ELF-1 (cell line): ENCODE results near the gene ITGA4.

Source experiments
- DNase-seq: peaks from one replicate; pipeline ENCODE4 v3.0.0-alpha.2; 2016; ENCODE audit warnings: low read depth, low spot score

The ITGA4 gene

DNA sequence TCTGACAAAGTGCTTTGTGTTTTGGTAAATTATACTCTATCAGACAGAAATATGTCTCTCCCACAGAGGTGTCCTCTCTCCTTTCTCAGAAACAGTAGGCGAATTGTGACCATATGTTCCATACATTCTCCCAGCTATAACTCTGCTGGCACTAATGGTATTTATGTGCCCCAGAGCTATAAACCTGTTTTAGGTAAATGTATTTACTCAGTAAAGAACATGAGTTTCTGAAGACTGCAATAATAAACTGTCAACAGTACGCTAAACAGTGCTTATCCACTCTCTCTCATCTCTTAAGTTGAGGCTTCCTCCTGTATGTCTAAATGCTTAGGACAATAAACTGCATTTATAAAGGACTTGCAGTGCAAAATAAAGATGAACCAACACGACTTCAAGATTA lies 58.5 kb downstream of the ITGA4 start:
- no peak for DNase-seq

DNA sequence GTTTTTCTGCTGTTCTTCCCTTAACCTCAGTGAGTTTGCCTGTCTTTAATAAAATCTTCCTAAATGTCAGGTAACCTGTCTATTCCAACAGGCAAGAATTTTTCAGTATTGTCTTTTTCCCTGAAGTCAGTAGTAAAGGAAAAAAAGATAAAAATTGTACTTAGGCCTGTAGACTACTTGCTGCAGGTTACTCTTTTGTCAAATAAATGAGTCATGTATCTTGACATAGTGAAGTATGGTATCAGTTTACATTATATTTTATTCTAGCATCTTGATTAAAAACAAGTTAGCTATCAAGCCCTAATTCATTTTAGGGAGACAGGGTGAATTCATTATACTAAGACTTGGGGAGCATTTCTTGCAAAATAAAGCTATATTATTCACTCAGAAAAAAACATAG lies 59.8 kb downstream of the ITGA4 start:
- DNase-seq: no peak

DNA sequence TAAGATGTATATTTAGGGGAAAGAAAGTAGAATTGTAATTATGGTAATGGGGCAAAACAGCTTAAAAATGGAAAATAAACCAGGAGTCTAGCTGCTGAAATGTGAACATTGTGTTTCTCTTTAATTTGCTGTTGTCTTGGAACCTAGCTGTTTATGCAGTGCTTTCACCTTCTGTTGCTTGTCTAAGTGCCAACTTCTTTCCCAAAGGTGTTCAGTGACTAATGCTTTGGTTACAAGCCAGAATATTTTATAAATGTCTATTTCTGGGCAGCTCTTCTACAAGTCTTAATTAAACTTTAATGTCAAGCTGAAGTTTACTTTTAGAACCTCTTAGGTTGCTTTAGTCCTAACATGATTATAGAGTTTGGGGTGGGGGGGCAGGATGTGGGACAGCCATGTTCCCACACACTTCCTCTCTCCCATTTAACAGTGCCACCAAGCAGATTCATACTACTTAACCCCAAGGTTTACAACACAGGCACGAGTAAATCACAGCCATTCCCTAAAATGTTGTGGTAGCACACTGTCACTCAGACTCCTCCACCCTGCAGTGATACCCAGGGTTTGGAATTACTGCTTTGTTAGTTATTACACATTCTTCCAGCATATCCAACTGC lies 60.6 kb downstream of the ITGA4 start:
- DNase-seq: no peak

DNA sequence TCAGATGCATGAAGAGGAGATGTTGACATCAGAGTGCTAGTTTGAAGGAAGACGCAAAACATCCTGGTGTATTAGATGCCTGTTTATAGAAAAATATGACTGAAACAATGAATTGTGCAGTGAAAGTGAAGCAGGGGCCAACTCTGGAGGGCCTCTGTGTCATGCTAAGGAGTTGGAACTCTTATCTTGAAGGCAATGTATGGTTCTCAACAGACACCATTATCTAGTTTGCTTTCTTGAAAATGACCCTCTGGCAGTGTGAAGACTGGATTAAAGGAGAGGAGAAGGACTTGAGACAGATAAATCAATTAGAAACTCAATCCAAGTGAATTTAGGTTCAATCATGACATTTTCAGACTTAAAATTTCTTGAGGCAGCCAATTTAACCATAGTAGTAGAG lies 63.1 kb downstream of the ITGA4 start:
- DNase-seq: no peak

DNA sequence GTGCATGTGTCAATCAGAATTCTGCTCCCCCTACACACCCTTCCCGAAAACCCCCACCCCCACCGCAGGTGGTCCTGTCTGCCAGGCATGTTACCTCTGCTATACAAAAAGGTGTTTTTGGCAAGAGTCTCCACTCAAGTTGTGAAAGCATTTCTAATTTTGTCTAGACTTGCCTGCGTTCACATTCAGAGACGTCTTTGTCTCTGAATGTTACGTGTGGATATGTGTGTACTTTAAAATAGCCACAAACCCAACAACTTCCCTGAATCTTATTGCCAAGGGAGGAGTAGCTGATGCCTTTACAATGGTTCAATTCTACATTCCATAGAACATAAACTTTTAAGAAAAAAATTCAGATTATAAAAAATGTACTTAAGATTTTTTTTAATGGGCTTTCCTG lies 66.6 kb downstream of the ITGA4 start:
- no peak for DNase-seq

DNA sequence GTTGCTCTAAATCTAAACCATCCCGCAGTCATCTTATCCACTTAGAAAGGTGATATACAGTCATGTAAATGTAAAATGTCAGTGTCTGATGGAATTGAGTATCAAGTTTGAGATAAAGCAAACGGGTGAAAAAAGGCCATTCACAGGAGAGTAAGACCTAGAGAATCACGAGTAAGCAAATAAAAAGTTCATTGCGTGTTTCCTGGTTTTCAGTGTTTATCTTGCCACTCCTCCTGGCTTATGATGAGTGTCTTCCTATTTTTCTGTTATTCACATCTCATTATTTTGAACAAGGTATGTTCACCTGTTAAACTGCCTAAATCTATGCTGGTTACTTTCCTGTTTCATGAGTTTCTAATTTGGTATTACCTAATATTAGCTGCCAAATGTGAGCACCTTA lies 68.8 kb downstream of the ITGA4 start:
- no peak for DNase-seq

DNA sequence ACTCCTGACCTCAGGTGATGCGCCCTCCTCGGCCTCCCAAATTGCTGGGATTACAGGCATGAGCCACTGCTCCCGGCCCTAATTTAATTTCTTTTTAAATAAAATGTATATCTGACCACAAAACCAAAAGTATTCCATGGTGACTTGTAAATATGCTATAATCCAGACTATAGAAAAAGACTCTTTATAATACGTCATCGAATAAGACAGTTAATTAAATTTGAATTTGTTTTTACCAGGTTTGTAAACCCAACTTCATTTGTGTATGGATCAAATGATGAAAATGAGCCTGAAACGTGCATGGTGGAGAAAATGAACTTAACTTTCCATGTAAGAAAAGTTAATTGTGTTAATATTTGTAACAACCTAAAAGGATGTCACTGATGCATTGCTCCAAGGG lies 69.9 kb downstream of the ITGA4 start:
- DNase-seq: no peak

DNA sequence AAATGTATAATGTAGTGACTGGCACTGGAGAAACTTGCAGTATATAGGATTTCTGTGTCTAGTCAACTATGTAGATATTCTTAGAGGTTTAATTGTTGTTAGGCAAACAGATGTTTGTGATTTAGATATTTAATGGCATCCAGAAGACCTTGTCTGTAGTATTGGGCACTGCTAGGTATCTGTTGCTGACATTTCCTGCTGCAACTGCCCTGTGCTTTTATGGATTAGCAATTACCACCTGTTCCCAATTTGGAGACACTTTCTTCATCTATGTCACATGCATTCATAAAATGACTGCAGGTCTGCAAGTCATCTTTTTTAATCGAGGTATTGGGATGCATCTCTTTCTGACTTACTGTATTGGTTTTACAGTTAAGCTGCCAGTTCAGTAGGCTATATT lies 71.3 kb downstream of the ITGA4 start:
- DNase-seq: no peak

DNA sequence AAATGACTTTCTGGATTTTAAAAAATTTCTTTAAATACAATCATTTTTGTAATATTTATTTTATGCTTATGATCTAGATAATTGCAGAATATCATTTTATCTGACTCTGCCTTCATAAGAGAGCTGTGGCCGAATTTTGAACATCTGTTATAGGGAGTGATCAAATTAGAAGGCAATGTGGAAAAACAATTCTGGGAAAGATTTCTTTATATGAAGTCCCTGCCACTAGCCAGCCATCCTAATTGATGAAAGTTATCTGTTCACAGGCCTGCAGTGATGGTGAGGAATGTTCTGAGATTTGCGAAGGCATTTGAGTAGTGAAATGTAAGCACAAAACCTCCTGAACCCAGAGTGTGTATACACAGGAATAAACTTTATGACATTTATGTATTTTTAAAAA lies 79.5 kb downstream of the ITGA4 start:
- DNase-seq: no peak

DNA sequence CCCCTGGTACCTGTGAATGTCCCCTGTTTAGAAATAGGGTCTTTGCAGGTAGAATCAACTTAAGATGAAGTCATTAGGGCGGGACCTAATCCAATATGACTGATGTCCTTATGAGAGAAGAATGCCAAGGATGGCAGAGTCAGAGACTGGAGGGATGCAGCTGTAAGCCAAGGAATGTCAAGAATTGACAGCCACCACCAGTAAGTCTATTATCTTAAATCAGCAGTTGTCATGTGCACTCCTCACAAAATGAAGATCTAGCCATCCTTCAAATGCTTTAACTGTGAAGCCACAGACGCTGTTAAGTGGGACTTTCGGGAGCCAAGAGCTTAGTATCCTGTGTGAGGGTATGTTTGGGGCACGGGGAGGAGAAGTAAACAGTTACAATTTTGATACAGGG lies 83.2 kb downstream of the ITGA4 start:
- DNase-seq: no peak

DNA sequence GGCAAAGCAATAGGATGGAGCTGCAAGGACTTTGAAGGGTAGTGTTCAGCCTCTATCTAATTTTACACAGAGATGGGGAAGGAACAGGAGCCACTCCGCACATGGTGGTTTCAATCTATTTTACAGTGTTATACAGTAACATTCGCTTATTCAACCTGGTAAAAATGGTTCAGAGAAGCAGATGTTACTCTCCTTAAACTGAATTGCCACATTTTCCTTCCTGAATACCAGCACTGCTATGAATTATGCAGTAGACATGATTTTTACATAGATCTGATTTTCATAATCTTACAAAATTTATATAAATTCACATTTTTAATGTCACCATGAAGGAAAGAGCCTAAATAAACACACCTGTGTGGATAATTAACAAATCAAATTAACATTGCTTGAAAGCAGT lies 85.0 kb downstream of the ITGA4 start:
- DNase-seq: no peak

DNA sequence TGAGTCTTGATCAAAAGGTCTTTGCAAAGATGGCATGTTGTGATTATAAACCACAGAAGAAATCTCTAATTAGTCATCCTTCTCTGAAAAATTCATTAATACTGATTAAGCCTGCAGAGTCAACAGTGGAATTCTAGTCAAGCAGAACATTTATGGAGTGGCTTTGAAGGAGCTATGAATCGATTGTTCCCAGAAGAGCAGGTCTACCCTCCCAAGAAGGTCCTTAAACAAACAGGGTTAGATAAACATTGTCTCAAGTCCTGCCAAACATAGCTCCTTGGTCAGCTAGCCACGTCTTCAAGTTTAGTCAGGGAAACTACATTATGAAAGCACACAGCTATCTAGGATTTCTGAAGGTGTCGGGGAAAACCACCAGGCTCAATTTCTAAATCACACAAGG lies 88.9 kb downstream of the ITGA4 start:
- DNase-seq: no peak

DNA sequence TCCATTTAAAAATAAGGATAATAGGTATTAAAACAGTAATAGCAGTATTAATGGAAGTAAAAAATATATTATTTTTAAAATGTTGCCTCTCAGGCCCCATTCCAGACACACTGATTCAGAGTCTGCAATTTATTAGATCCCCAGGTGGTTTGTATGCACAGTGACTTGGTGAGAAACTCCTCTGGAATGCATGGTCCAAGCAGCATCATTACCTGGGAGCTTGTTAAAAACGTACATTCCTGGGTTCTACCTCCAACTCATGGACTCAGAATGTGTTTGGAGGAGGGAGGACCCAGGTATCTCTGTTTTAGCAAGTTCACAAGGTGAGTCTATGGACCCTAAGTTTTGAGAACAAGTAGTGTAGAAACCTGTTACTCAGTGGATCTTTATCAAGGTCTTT lies 95.6 kb downstream of the ITGA4 start:
- DNase-seq: no peak

DNA sequence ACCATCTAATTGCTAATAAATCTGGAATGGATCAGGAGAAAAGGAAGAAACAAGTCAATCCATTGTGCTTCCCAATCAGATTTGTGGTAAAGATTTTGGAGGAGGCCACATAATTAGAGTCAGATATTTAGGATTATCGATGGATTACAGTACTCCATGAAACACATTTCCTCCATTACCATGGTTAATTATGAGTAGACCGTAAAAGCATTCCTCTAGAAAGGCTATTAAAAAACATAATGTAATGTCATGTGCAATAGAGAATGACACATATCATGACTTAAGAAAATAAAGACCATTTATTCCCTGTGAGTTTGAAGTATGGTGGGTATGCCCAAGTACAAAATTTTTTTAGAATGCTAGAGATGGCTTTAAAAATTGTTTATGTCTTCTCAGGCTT lies 96.1 kb downstream of the ITGA4 start:
- no peak for DNase-seq

DNA sequence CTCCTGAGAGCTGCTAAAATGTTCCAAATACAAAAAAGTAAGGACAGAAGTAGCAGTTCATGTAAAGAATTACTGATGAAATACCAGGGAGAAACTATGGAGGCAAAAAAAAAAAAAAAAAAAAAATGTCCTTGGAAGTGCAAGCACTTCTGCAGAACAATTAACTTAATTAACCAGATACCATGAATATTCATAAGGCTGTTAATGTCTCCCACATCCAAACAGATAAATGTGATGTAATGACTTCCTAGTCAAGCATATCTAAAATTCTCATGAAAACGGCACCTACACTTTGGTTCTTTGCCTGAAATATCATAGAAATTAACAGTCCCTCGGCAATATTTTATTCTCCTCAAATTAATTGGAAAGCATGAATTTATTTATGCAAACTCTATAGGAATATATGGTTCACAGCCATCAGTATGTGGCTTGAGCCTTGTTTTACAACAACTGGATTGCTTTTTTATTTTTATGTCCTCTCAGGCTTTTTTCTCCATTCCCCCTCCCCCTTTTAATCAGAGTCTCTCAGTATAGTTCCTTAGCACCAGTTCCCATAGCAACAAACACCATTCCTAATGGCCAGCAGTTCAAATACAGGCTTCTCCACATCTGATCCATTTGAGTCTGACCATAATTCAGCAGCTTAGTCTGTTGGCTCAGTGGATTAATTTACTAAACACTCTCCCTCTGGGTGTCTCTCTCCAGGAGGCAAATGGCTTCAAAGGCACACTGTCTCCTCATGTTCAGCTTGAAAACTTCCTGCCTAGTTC lies 97.1 kb downstream of the ITGA4 start:
- no peak for DNase-seq

DNA sequence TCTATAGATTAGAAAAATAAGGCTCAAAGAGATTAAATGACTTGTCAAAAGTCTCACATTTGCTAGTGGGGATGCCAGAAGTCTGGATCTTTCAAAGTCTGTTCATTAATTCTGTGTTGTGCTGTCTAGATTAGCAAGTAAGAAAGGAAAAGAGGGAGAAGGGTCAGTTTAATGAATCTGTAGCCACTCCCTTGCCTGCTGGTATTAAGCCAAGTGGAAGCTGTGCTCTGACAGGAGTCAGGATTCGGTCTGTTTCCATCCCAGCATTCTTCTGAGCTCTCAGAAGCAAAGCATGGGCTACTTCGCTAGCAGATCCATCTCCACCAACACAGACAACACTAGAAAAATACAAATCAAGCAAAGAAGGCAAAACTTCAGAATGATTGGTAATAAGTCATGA lies 101.2 kb downstream of the ITGA4 start:
- DNase-seq: no peak

DNA sequence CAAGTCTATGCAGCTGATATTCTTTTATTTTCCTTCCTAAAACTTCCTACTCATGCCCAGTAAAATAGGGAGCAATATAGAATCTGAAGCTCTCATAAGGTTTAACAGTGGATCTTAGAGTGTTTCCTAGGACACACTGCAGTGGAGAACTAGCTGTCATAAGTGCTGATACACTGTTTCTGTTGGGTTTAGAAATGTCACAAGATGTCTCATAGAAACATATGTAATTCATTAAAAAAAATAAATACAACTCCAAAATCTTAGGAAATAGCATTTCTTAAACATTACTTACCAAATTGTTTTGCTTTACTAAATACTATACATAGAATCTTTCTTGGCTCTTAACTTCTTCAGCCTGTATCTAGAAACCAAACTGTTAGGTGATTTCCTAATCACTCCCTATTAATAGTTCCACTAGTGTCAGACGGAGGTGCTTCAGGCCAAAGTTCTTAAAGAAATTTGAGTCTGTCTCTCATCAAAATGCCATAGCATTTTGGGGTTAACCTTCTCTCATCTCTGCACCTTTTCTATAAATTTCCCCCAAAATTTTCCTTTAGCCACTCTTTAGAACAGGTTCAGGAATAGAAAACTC lies 106.0 kb downstream of the ITGA4 start:
- DNase-seq: no peak

DNA sequence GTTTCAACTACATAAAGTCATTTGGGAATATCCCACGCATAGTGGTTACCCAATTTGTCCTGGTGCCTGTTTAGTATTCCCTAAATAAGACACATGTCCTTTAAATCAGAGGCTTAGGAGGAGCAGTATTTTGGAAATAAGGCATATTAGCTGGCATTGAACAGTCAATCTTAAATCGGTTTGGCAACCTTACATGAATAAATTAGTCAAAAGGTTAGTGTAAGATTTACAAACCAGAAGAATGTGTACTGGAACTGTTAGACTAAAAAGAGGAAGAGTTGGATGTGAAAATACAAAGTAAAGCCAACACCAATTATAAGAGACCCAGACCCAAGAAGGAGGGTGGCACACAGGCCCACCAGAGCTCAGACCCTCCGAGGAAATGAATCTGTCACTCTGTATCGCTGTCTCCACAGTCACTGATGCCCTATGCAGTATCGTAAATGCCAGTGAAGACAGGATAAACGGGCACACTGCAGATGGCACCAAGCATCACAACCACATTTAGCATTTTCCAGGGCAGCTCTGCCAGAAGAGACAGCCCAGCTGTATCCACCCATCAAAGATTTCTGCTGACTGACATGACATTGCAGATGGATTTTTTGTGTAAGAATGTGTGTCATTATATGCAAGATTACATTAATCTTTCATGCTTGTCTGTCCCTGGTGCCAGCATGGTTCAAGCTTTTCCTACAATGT lies 109.3 kb downstream of the ITGA4 start:
- DNase-seq: no peak

DNA sequence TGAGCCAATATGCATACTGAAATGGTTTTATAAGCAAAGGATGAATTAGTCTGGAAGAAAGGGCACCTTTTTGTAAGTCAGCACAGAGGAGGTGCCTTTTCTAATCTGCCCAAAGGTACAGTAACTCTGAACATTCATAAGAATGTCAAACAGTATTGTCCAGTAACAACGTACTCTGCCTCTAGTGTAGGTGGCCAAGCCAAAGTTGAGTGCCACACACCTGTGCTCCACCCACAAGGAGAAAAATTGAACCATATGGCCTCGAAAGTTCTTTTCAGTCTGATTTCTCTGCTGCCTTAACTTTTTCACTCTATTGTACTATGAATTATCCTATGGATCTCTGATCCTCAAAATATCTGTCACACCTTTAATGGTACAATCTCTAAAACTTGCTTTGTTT lies 112.9 kb downstream of the ITGA4 start:
- no peak for DNase-seq

DNA sequence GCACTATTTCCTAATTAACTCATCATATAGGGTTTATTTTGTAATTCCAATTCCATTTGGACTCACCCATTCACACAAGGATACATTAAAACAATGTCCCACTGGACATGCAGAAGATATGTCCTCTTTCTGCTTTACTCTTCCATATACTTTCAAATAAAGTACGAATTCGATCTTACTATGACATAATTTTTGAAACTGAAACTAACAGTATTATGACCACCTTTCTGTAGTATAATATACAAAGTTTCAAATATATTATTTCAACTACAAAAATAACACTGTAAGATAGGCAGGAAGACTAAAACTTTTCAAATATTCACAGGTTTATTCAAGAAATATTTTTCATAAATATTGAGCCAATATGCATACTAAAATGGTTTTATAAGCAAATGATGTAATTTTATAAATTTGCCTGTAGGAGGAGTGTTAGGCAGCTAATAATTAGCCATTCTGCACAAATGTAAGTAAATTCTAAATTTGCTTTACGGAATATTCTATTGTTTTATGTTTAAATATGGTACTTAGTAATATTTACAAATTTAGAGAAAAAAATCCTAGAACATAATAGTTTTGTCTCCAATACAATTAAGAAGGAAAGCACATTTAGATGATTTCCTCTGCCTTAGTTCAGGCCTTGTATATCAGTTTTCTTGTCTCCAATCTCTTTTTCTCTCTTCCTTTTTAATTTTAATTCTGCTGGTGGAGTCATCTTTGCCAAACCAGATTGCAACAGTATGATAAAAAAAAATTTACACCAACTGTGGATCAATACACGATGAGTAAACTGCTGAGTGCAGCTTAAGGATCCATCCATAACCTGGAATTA lies 113.9 kb downstream of the ITGA4 start:
- DNase-seq: no peak

DNA sequence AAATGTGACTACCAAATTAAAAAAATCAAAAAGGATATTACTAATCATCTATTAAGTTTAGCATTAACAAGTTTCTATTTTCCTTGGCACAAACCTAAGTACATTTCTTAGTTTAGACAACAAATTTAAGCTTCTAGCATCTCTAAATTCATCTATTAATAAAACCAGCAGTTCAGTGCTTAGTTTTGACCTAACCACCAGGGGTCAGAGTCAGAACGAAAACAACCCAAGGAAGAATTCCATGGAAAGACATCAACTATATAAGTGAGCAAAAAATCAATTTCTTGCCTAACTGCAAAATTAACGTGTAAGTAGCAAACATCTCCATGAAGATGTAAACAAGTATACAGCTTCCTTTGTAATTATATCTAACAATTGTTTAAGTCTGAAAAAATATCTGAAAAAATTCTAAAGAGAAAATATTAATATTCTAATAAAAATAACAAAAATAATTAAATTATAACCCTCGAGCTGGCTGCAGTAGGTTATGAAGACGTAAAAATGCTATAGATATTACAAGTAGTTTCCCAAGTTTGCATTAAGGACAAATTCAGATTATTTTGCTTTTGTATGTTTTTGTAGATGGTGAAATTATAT lies 116.1 kb downstream of the ITGA4 start:
- no peak for DNase-seq
